Sigmoid colon (tissue), 7 donors: ENCODE data around the gene NOXRED1. TPM values are rescaled to one million over a fixed set of nuclear protein-coding genes. Genes with fewer than 3 reads are reported as not detected.
A peak's percentile ranks its signal among the peaks of the same experiment; 100 is the strongest.

Source experiments
- DNase-seq: peaks from one replicate; pipeline ENCODE4 v3.0.0-alpha.2; 2019
- H3K27ac ChIP-seq, 4 donors: fragments of 200-600 bp; sonication (generic); one replicate each; pipeline ENCODE4 v1.5.1; 2016 to 2019; ENCODE audit warnings: mild to moderate bottlenecking in 1 of 4
- H3K27me3 ChIP-seq, 3 donors: fragments of 200-600 bp; sonication (generic); one replicate each; pipeline ENCODE4 v1.5.1; 2019; ENCODE audit warnings: mild to moderate bottlenecking in 1 of 3
- H3K36me3 ChIP-seq, 4 donors: fragments of 200-600 bp; sonication (generic); one replicate each; pipeline ENCODE4 v1.5.1; 2016 to 2019
- H3K4me1 ChIP-seq, 4 donors: fragments of 200-600 bp; sonication (generic); one replicate each; pipeline ENCODE4 v1.5.1; 2017 to 2019
- H3K4me3 ChIP-seq, 4 donors: fragments of 200-600 bp; sonication (generic); one replicate each; pipeline ENCODE4 v1.5.1; 2017 to 2019; ENCODE audit warnings: mild to moderate bottlenecking in 2 of 4, moderate library complexity in 1 of 4
- H3K9me3 ChIP-seq, 4 donors: fragments of 200-600 bp in 3 of 4; sonication (generic) in 3 of 4; one replicate each; pipeline versions ENCODE4 v1.5.1 to v1.6.1; 2013 to 2019
- CTCF ChIP-seq, 4 experiments: fragments of 450-650 bp in 3 of 4; fragments of 200-600 bp in 1 of 4; IDR thresholded peaks; one replicate each; pipeline ENCODE4 v1.5.1; 2016 to 2019; ENCODE audit warnings: antibody characterized with exemption in 4 of 4, mild to moderate bottlenecking in 3 of 4, moderate library complexity in 2 of 4
- EP300 ChIP-seq, 4 donors: sonication (generic); formaldehyde crosslinking; IDR thresholded peaks; one replicate each; pipeline ENCODE4 v1.6.1; 2017; ENCODE audit warnings: antibody characterized with exemption in 4 of 4
- POLR2A ChIP-seq, 2 donors: fragments of 450-650 bp; IDR thresholded peaks; one replicate each; pipeline ENCODE4 v1.6.1; 2016; ENCODE audit warnings: antibody characterized with exemption in 2 of 2, mild to moderate bottlenecking in 2 of 2, moderate library complexity in 2 of 2
- POLR2AphosphoS5 ChIP-seq, 4 donors: sonication (generic); formaldehyde crosslinking; IDR thresholded peaks; one replicate each; pipeline ENCODE4 v1.6.1; 2017; ENCODE audit warnings: antibody characterized with exemption in 4 of 4
- WGBS, 2 donors: extraction: QIAGEN DNeasy Blood & Tissue Kit; methylation state at CpG; one replicate each; pipeline ENCODE4 v1.1.7; 2013; 5-methylcytosine and 5-hydroxymethylcytosine counted together
- intact Hi-C: fragments of 100-400 bp; cut with DNase I; formaldehyde crosslinking; loops from one replicate; pipeline ENCODE4 v1.15.1; 2023
- polyA plus RNA-seq, 3 donors: library from polyadenylated mRNA; stranded (reverse); fragments of 200-250 nt; gene quantifications; one replicate each; pipeline ENCODE4 v1.2.3, GENCODE V29; 2013
- total RNA-seq, 4 donors: library from RNA; depleted of rRNA; stranded (reverse); fragments of >200 nt; gene quantifications; one replicate each; pipeline ENCODE4 v1.1.0, GENCODE V29; 2016
- donor health status: healthy with polysubstance abuse.
- donor health status: Bipolar disorder and iron deficiency.
- donor health status: healthy.

The NOXRED1 gene
- total and polyA plus RNA-seq, 7 donors, result 0.19 to 4.7 (median 0.82) TPM; not detected in 4

- no peak for DNase-seq
- no peaks in the 10 kb centered on the region for H3K27me3 ChIP-seq
- intact Hi-C loops, result no loop called here
- no peaks in the 10 kb centered on the region for H3K9me3 ChIP-seq
- H3K4me3 ChIP-seq, result no peak overlapping the region
- WGBS, 2 donors, result 82 to 91% methylated on average over 6 of the region's 6 CpGs
- no peak overlapping the region for H3K27ac ChIP-seq
- H3K4me1 ChIP-seq, result no peaks in the 10 kb centered on the region
- TF ChIP-seq POLR2A (IDR thresholded peaks at IDR 0.05), result no peak
- TF ChIP-seq EP300 (IDR thresholded peaks at IDR 0.05), result no peak
- no peak for TF ChIP-seq CTCF (IDR thresholded peaks at IDR 0.05)
- no peak for TF ChIP-seq POLR2AphosphoS5 (IDR thresholded peaks at IDR 0.05)
- no peaks in the 10 kb centered on the region for H3K36me3 ChIP-seq
Observed at GRCh38 chr14:77400216-77400615, 23.1 kb downstream of the NOXRED1 start.

GRCh38 chr14:77390188-77390587, 33.1 kb downstream of the NOXRED1 start:
- no peak overlapping the region for H3K27ac ChIP-seq
- no peaks in the 10 kb centered on the region for H3K36me3 ChIP-seq
- DNase-seq, result no peak
- no peak for TF ChIP-seq POLR2A (IDR thresholded peaks at IDR 0.05)
- no peak for TF ChIP-seq CTCF (IDR thresholded peaks at IDR 0.05)
- TF ChIP-seq EP300 (IDR thresholded peaks at IDR 0.05), result no peak
- no peak for TF ChIP-seq POLR2AphosphoS5 (IDR thresholded peaks at IDR 0.05)
- 26 to 75% methylated on average over 4 of the region's 4 CpGs for WGBS, 2 donors
- H3K9me3 ChIP-seq, result no peaks in the 10 kb centered on the region
- H3K27me3 ChIP-seq, result no peaks in the 10 kb centered on the region
- no peaks in the 10 kb centered on the region for H3K4me1 ChIP-seq
- intact Hi-C loops, result no loop called here
- no peak overlapping the region for H3K4me3 ChIP-seq

GRCh38 chr14:77378701-77379100, 44.6 kb downstream of the NOXRED1 start:
- 91 to 92% methylated on average over 6 of the region's 6 CpGs for WGBS, 2 donors
- TF ChIP-seq POLR2A (IDR thresholded peaks at IDR 0.05) (no peak), CTCF (IDR thresholded peaks at IDR 0.05) (no peak), EP300 (IDR thresholded peaks at IDR 0.05) (no peak), POLR2AphosphoS5 (IDR thresholded peaks at IDR 0.05) (no peak)
- DNase-seq, result no peak

GRCh38 chr14:77377502-77377844, 45.9 kb downstream of the NOXRED1 start:
- peak overlapping the region in 3 of 4 donors; percentile 81 to 89 (median 86) for H3K27ac ChIP-seq
- intact Hi-C loops, result loop anchor here (2.0 kb wide), 2 partner anchors 57 to 81 kb away; partner anchors contain the start of genes AHSA1, GSTZ1 and POMT2
- 9 to 17% methylated on average over 10 of the region's 10 CpGs for WGBS, 2 donors
- H3K4me1 ChIP-seq, result peaks cover 0 to 25% (median 17%) of the 10 kb centered on the region in 4 donors
- no peak for TF ChIP-seq POLR2AphosphoS5 (IDR thresholded peaks at IDR 0.05)
- no peak for TF ChIP-seq POLR2A (IDR thresholded peaks at IDR 0.05)
- TF ChIP-seq EP300 (IDR thresholded peaks at IDR 0.05), result no peak
- no peak for TF ChIP-seq CTCF (IDR thresholded peaks at IDR 0.05)
- H3K4me3 ChIP-seq, result peak overlapping the region; percentile 67 to 94 (median 80)
- no peaks in the 10 kb centered on the region for H3K27me3 ChIP-seq
- no peaks in the 10 kb centered on the region for H3K36me3 ChIP-seq
- DNase-seq, result no peak
- no peaks in the 10 kb centered on the region for H3K9me3 ChIP-seq

More at GRCh38 chr14:77378701-77379100, 44.6 kb downstream of the NOXRED1 start:
- no peaks in the 10 kb centered on the region for H3K9me3 ChIP-seq
- H3K27ac ChIP-seq, result no peak overlapping the region
- no peak overlapping the region for H3K4me3 ChIP-seq
- H3K4me1 ChIP-seq, result peaks cover 0 to 25% (median 17%) of the 10 kb centered on the region in 4 donors
- H3K27me3 ChIP-seq, result no peaks in the 10 kb centered on the region
- intact Hi-C loops, result no loop called here
- no peaks in the 10 kb centered on the region for H3K36me3 ChIP-seq
